Posterior vena cava (tissue), 2 donors: Measurements from ENCODE around the gene GNB5. TPM values are rescaled to one million over a fixed set of nuclear protein-coding genes. Genes with fewer than 3 reads are reported as not detected.

Source experiments
- DNase-seq: peaks from one replicate; pipeline ENCODE4 v3.0.0-alpha.2; 2020; ENCODE audit warnings: low spot score
- intact Hi-C, 2 donors: fragments of 100-400 bp; cut with DNase I; formaldehyde crosslinking; loops; one replicate each; pipeline versions ENCODE4 v1.14.1 to v1.14.2; 2022 to 2023
- total RNA-seq, 2 donors: library from RNA; stranded (reverse); fragmentation: NEBNext Ultra II Directional; extraction: Animal tissue kit (Norgen Biotek cat#: 25700); gene quantifications; one replicate each; pipeline ENCODE4 v1.2.1, GENCODE V29; 2021
- donor health status: DM: yes; HTN: yes; CAD: no.
- donor health status: DM: yes; HTN: yes; CAD: no.

GNB5 gene
- total RNA-seq, 2 donors from 2014 or later, result 17.0 to 18.3 TPM

DNA sequence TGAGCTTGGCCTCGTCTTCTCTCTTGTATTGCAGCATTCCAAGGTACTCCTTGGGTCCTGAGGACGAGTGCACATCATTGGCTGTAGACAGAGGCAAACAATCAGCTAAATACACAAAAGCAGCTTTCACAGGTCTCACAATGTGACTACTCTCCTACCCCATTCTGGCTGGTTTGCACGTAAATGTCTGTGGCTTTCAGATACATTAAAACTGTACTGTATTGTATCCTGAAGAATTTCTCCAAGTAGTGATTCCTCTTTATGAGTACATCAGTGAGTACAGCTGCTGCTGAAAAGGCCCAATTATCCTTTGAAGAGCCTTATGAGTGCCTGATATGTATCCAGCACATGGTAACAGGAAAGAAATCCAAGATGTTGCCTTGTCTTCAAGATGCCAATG, 22.0 kb upstream of the GNB5 start:
- no peak for DNase-seq
- intact Hi-C loops, result no loop called here

DNA sequence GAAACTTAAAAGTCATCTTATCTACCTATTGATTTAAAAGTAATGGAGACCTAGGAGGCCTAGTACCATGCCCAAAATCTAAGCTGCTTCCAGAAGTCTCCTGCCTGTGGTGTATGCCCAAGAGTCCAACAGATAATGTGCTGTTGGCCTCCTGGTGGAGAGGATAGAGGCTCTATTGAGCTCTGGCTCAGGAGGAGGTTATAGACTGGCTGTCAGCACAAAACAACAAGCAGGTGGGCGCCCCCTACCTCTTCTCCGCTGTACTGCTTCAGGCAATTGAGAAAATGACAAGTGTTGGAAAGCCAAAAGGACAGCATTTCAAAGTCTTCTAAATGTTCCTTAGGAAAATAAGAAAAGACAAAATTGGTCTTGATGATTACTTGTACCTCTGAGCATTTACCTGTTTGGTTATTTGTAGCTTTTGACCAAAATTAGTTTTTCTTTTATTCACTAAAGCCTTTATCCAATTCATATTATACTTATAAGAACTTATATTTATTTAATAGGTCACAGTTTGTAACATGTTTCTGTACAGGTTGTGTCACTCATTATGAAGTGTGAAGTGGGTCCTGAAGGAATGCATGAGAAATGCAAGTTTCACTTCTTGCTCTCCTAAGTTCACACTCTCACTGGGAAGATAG, 17.2 kb upstream of the GNB5 start:
- intact Hi-C loops, result no loop called here
- no peak for DNase-seq

DNA sequence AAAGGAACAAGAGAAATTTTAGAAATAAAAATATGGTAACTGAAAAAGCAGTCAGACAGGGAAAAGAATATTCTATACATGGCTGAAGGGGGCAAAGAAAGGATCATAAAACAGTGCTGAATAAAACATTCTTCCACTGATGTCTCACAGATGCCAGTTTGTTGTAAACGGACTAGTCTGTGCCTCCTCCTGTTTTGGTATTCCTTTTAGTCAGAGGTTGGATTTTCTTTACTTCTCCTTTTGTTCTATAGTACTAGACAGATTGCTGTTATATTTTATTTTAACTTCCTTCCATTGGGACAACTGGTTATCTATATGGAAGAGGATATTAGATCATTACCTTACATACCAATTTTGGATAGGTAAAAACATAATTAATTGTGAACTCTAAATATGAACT, 16.0 kb upstream of the GNB5 start:
- DNase-seq, result no peak
- intact Hi-C loops, result no loop called here

DNA sequence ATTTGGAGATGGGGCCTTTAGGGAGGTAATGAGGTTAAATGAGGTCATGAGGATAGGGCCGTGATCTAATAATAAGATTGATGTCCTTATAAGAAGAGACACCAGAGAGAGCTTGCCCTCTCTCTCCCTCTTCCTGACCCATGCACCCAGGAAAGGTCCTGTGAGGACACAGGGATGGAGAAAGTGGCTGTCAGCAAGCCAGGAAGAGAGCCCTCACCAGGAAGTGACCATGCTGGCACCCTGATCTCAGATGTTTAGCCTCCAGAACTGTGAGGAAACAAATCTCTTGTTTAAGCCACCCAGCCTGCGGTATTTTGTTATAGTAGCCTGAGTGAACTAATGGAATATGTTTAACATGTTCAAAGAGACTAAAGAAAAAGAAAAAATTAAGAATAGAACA, 15.3 kb upstream of the GNB5 start:
- DNase-seq, result no peak
- intact Hi-C loops, result no loop called here

DNA sequence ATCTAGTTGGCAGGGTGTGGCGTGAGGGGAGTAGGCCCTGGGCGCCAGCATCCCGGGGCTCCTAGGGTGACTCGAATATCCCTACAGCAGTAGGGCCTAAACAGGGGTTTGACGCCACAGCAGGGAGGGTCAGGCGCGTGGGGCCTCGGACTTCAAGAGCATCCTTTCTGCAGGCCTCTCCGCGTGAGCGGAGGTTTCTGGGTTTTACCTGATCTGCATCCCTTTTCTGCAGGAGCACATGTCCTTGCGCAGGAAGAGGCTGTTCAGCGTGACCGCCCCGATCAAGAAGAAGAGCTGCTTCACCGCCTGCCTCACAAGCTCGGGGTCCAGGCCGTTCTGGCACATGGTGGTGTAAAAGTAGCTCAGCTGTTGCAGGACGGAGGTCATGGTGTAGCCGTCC, 13.5 kb upstream of the GNB5 start:
- intact Hi-C loops, result no loop called here
- DNase-seq, result no peak

DNA sequence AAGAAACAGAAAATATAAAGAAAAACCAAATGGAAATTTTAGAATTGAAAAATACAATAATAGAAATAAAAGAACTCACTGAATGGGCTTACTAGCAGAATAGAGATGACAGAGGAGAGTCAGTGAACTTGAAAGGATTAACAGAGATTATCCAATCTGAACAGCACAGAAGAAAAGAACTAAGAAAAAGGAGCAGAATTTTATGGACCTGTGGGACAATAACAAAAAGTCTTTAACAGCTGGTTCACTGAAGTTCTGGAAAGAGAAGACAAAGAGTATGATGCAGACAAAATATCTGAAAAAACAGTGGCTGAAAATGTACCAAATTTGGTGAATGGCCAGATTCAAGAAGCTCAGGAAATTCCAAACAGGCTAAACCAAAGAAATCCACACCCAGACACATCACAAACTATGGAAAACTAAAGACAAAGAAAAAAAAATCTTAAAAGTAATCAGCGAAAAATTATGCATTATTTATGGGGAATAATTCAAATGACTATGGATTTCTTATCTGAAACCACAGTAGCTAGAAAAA, 9.7 kb upstream of the GNB5 start:
- no peak for DNase-seq
- intact Hi-C loops, result no loop called here

DNA sequence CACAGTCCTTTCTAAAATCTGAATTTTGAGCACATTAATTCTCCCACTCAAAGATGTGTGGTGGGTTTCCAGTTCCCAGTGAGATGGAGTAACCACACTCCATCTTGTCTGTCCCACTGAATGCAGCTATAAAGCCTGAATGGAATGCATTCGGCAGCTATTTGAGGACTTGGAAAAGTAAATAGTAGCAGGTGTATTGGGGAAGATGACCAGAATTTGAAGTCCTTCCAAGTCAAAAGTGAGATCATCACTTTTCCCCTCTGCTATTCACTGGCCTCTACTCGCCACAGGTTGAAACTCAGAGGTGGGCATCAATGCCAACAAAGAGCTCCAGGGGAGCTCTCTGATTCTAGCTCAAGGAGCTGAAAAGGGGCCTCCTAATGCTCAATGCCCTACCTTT, 8.1 kb upstream of the GNB5 start:
- intact Hi-C loops, result no loop called here
- no peak for DNase-seq

DNA sequence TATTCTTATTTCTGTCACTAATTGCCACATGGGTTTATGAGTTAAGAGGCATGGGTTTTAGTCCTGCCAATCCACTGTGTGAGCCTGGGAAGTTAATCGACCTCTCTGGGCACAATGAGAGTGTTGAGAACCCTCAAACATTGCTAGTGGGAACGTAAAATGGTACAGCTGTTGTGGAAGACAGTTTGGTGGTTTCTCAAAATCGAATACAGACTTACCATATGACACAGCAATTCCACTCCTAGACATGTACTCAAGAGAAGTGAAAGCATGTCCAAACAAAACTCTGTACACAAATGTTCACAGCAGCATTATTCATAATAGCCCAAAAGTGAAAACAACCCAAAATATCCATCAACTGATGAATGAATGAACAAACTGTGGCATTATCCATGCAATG, 5.7 kb upstream of the GNB5 start:
- intact Hi-C loops, result no loop called here
- no peak for DNase-seq

DNA sequence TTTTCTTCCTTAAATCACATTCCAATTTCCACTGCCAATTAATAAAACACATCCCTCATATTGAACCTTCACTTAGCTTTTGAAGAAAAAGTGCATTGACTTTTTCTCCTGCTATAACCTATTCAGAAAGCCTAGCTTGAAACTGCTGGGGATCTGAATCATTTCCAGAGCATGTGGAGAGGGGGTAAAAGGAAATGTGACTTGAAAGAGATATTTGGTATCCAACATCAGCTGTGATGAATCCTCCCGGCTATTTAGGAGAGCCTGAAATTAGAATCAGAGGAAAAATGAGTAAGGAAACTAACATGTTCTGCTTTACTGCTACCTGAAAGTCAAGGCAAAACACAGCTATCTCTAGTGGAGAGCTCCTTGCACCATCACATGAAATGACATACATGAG, 2.6 kb upstream of the GNB5 start:
- intact Hi-C loops, result no loop called here
- DNase-seq, result no peak

DNA sequence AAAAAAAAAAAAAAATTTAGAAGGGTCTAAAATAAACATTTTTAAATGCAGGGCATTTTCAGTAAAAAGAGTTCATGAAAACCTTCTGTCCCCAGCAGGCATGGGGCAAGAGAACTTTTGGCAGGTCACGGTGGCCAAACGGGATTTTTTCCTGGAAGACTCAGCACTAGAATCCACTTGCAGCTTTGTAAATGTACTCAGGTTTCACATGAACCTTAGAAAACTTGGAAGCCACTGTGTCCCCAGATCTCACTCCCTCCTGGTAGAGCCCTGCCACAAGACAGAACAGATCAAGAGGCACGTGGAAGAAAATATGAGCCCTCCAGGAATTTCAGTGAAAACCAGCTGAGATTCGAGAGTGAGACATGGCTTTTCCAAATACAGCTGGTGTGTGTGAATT, 2.1 kb upstream of the GNB5 start:
- intact Hi-C loops, result no loop called here
- no peak for DNase-seq

DNA sequence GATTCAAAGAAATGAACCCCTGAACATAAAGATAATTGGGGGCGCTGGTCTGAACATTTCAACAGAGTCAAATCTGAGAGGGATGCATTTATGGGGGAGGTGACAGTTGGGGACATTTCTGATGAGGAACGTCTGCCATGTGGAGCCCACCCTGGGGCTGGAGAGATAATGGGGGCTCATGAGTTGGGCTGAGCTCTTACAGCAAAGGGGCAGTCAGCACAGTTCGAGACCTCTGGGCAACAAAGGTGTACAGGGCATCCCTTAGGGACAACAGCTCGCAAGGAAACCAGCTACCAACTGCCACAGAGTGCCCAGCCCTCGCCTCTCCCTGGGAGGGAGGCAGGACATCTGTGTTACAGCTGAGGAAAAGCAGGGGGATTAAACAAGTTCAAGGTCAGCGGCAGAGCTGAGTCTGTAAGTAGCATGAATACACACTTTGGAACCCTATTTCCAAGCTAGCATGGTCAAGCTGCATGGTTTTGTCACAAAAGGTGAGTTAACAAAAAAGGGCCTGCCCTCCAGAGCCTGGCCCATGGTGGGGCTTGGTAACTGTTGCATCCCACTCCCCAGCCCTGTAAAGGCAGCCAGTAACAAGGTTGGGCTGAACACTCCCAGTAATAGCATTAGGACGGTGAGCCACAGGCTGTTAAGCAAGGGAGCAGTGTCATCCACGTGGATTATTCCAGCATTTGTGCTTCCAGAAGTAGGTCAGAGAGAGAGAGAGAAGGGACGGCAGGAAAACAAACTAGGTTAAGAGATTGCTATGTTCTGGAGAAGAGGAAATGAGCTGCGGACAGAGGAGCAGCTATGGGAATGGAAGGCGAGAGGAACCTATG, 4.3 kb downstream of the GNB5 start:
- intact Hi-C loops, result no loop called here
- no peak for DNase-seq

DNA sequence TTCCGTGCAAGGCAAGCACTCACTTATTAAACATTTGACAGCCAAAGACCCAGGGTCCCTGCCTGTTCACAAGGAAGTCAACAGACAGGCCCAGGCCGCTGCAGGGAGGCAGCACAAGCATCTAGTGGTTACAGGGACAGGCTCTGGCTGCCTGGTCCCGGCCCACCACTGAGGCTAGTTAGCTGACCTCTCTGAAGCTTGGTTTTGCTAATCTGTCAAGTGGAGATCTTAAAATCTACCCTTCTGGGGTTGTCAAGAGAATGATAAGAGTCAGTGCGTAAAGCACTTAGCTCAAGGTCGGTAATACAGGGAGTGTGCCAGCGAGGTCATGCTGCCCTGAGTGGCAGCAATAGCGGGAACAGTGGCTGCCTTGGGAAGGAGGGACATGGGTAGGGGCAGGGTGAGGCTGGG, 6.0 kb downstream of the GNB5 start:
- DNase-seq, result no peak
- intact Hi-C loops, result no loop called here

DNA sequence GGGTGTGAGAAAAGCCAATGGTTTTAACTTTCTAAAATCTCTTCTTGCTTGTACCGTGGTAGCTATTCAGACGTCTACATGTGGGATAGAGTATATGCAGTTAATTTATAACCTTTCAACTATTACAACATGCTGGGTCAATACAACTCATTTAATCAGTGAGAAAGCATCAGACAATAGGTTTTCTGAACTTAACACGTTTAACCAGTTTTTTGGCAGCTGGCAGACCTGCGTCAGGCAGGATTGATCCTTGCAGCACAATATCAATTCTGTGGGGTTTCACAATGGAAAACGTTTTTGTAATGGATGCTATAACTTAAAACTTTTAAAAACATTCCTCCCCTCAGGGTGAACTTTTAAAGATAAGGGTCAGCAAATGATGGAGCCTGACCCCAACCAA, 6.5 kb downstream of the GNB5 start:
- DNase-seq, result no peak
- intact Hi-C loops, result no loop called here

DNA sequence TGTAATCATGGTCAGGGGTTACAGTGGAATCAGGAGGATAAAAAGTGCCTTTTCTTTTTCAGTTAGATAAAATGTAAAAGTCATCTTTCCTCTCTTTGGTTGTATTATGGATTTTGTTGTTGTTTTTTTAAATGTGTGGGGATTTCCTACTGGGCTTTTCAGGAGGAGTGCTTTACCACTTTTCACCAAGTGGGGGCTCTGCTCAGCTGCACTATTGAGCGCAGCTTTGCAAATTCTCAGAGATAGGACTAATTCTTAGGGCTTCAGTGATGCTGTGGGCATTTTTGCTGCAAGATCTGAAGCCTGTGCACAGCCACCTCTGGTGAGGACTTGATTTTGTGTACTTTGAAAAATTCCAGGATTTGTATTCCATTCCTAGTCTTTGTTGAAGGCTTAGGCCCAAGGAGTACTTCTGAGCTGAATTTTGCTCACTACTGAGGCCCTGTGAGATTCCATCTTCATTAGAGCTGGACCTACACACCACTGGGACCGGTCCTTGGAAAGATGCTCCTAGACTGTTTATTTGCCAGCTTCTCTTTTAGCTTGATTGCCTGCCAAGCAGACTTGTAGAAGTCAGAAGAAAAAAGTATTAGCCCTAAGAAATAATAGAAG, 7.5 kb downstream of the GNB5 start:
- DNase-seq, result no peak

DNA sequence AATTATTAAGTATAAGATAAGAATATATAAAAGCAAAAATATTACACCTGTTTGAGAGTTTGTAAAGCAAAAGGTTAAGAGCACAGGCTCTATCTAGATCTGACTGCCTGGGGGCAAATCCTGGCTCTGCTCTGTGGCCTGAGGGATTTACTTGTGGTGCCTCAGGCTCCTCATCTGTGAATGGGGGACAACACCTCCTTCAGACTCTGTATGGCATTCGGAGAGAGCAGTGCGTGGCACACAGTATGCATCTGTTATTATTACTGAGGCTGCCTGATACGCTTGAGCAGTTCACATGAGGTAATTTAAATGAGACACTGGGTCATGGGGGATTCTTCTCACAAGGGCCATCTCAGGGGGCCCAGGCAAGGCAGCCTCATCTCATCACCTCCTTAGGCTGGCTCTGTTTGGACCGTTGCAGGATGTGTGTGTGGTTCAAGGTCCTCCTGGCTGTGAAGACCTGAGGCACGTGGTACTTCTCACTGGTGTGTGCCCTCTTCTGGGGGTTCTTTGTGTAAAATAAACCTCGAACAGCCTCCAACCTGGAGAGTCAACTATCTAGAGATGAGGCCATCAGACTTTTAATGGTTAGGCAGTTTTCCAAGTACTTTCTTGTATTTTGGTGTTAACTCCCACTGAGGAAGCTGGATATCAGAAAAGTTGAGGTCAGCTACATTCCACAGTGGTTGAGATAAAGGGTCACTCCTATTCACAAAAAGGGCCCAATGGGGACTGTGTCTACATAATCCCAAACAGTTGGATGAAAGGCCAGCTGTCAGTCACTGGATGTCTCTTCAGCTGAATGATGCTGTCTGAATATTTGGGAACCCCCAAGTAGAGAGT, 9.0 kb downstream of the GNB5 start:
- intact Hi-C loops, result no loop called here

More for the DNA sequence above, 7.5 kb downstream of the GNB5 start:
- intact Hi-C loops, result no loop called here

DNA sequence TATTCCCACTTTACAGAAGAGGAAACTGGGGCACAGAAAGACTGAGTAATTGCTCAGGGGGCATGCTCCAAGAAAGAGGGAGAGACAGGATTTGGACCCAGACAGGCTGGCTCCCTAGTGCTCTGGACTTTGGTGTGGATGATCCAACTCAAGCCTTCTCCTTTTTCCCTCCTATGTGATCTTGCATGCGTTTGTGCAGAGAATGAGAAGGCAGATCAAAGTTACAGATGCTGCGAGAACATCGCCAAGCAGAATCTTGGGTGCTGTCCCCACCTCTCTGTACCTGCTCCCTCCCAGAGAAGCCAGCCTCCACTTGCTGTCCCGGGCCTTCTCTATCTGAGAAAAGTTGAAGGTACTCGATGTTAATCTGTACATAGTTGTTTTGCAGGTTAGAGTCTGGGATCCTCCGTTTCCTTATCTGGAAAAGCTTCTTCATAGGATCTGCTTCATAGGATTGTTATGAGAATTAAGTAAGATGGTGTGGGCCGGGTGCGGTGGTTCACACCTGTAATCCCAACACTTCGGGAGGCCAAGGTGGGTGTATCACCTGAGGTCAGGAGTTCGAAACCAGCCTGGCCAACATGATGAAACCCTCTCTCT, 10.2 kb downstream of the GNB5 start:
- intact Hi-C loops, result no loop called here
- no peak for DNase-seq

More for the DNA sequence above, 9.0 kb downstream of the GNB5 start:
- no peak for DNase-seq

DNA sequence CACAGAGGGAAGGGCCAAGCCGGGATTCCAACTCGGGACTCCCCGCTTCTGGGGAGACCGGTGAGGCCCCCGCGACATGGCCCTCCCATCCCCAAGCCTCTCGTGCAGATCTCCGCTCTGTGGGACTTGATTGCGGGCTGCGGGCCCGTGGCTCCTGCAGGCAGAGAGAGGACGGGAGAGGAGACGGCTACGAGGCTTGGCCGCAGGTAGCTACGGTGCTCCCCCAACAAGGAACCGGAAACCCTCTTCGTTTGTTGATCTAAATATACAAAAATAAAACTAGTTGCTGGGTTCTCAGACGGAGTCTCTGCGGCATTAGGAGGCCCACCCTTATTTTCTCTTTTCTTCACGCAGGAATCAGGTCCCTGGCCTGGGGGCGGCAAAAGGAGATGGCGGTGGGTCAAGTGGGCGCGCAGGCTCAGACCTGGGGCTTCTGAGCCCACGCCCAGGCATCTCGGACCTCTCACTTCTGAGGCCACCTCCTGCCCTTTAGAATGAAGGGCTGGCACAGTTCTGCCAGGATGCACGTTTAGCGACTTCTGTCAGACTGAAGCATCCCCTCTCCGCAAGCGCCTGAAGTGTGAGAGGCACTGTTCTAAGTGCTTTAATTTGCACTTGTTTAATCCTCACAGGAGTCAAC, 10.9 kb downstream of the GNB5 start:
- DNase-seq, result no peak

DNA sequence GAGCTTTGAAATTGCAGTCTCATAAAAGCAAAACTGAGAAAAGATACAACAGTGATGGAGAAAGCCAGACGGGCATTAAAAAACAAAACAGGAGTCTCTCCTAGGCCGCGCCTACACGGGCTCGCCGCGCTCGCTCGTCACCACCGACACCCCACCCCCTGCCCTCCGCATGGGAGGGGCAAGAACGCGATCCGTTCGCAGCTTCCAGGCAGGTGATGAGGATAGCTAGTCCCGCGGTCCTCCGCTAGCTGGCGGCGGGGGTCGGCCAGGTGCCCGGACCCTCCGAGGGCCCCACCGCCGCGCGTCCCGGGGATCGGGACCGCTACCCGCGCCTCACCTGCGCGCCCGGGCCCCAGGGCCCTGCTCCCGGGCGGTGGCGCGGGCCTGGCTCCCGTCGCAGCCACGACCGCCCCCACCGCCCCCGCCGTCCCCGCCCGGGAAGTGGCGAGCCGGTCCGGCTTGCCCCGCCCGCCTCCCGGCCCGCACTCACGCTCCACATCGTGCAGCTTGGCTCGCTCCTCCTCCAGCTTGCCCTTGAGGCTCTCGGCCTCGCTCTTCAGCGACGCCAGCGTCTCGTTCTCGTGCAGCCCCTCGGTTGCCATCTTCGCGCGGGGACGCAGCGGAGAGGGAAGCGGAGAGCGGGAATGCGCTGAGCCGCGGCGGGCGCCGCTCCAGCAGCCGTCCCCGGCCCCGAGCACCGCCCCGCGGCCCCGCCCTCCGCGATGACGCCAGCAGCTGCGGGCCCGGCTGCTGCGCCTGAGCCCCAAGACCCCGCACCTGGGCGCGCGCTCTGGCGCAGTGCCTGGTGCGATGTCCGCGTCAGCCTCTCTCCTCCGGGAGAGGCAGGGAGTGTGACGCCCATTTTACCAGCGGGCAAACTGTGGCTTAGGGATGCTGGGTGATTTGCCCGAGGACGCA, 11.7 kb downstream of the GNB5 start:
- intact Hi-C loops, result no loop called here
- peak; percentile 93 for DNase-seq

More for the DNA sequence above, 10.9 kb downstream of the GNB5 start:
- intact Hi-C loops, result no loop called here
